Sciatic nerve (tissue), 2 donors: ENCODE measurements around the gene ASAP2. TPM values are rescaled to one million over a fixed set of nuclear protein-coding genes. Genes with fewer than 3 reads are reported as not detected.
"Not testable (repeated sequence)": the region's sequence is repeated elsewhere in the genome, so short reads cannot be mapped to it uniquely, and the experiment has no call there.

ENCODE experiments used
- ATAC-seq: fragments of 200-7000 bp; cut with Tn5 transposase; one replicate; pipeline ENCODE4 v1.9.1; 2020; ENCODE audit warnings: mild to moderate bottlenecking, moderate library complexity
- DNase-seq: peaks from one replicate; pipeline ENCODE4 v3.0.0-alpha.2; 2020; ENCODE audit warnings: low spot score
- intact Hi-C: fragments of 100-400 bp; cut with DNase I; formaldehyde crosslinking; loops from one replicate; pipeline ENCODE4 v1.14.2; 2022
- total RNA-seq: library from RNA; stranded (reverse); fragmentation: NEBNext Ultra II Directional; extraction: Animal tissue kit (Norgen Biotek cat#: 25700); gene quantifications from one replicate; pipeline ENCODE4 v1.2.1, GENCODE V29; 2021
- donor health status: DM: no; HTN: no; CAD: no.
- donor health status: DM: no; HTN: no; CAD: no.

ASAP2 gene
- total RNA-seq, 1 donor from 2014 or later: 47.1 TPM

DNA sequence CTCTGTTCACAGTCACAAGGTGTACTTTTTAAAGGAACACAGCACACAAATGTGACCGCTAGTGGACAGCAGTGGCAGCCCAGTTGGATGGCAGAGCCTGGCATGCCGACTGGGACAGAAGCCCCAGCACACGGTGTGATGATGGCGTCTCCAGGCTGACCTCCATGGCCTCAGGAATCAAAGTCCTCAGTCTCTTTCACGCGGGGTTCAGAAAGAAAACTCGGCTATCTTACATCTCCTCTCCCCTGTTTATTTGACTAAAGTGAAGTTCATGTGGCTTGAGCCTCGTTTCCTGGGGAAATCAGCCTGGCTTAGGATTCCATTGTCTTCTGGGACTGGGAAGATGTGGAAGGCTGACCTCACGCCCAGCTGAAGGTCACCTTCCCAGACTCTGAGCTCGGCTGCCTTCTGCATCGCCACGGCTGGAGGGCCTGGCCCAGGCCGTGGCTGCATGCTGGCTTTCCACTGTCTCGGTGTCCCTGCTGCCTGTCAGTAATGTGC, 56.1 kb downstream of the ASAP2 start:
- DNase-seq (no peak), ATAC-seq (peak; percentile 57)
- intact Hi-C loops: no loop called here

DNA sequence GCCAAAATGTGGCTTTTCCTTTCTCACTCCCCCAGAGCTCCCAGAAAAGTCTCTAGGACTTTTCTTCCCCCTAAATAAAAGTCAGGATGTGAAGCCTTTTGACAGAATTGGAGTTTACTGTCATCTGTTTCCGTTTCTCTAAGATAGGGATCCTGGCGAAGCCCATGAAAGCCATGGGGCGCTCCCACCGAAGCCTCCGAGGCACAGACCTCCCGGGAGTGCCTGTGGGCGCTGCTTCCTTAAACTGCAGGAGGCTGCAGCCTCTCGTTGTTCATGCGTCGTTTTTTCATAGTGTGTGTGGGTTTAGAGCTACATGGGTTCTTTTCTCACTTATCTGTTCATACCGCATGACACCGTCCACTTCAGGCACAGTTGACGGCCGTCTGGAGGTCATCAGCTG, 56.8 kb downstream of the ASAP2 start:
- no peak for DNase-seq
- no peak for ATAC-seq
- intact Hi-C loops: no loop called here

DNA sequence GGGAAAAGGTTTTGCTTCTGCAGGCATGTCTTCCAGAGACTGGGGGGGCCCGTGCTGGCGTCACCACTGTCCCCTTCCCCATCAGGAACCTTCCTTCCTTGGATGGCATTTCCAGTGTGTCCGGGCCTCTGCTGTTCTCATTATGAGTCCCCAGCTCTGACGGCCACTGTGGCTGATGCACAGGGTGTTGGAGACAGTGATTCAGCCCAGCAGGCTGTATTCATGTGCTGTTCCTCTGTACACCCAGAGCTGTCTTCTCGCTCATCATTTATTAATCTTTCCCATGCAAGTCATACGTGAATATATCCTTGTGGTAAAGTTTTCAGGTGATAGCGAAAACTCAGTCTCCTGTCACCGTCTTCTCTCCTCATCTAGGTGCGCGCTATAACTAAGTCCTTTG, 57.7 kb downstream of the ASAP2 start:
- intact Hi-C loops: no loop called here
- no peak for DNase-seq
- no peak for ATAC-seq

DNA sequence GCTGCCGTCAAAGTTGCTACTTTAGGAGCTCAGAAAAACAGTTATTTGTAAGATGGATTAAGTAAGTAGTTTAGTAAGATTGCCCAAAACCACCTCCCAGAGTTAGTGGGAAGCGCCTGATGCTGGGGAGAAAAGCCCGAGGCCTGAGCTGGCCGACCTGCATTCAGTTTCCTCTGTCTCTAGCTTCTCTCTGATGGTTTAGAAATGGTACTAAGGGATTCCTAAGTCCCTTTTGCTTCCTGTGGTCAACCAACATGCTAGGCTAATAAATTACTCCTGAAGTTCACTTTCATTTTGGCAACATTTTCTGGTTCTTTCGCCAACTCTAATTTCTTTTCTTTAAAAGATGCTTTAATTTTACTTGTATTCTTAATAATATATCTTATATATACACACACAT, 60.1 kb downstream of the ASAP2 start:
- DNase-seq (no peak), ATAC-seq (no peak)
- intact Hi-C loops: no loop called here

DNA sequence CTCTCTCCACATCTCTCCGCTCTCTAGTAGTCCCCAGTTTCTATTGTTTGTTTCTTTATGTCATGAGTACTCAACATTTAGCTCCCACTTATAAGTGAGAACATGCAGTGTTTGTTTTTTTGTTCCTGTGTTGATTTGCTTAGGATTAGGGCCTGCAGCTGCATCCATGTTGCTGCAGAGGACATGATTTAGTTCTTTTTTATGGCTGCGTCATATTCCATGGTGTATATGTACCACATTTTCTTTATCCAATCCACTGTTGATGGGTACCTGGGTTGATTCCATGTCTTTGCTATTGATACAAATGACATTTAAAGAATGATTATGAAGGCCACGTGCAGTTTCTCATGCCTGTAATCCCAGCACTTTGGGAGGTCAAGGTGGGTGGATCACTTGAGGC, 60.7 kb downstream of the ASAP2 start:
- ATAC-seq, DNase-seq, intact Hi-C loops: not testable (repeated sequence)

DNA sequence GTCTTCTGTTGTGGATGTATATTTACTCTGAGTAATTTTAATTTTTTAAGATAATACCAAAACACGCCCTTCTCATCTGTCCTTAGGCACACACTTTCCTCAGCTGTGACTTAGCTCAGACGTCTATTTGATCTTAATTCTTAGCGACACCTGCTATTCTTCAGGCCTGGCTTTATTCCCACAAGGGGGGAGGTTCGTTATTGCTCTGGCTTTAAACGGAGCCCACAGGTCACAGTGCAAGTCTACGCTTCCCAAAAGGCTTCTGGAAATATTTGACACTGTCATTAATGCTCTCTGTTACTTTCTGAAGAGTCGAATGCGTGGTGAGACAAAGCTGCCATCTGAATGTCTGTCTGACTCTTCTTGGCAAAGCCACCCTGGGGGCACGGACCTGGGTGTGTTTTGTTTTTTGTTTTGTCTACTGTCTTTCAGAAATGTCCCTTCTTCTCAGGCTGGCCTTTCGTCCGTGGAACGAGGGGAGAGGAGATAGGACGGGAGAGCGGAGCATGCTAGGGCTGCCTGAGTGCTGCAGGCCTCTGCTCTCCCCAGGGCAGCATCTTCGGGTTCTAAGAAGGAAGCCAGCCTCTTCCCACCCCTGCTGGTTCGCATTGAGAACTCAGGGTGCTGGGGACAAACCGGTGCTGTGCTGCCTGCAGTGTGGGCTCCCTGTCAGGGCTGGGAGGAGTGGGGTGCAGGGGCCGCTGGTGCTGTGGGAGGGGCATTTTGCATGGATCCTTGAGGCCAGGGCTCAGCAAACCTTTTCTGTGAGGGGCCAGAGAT, 61.9 kb downstream of the ASAP2 start:
- intact Hi-C loops: no loop called here
- DNase-seq (peak; percentile 39), ATAC-seq (peak; percentile 20)

DNA sequence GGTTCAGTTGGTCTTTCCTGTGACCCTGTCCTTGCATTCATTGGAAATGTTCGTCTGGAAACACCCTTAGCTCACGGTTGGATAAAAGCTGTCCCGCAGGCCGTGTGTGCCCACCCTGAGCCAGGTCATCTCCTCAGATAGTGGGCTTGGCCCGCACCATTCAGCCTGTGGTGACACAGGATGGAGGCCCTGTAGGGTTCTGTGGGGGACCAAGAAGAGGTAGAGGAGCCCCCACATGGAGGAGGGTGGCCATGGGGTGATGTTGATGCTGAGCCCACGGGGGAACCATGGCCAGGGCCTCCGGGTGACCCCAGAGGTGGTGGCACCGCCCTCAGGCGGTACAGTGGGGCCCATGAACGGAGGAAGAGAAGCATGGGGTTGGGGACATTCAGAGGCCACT, 62.7 kb downstream of the ASAP2 start:
- intact Hi-C loops: no loop called here
- DNase-seq: peak; percentile 26
- ATAC-seq: peak; percentile 34

DNA sequence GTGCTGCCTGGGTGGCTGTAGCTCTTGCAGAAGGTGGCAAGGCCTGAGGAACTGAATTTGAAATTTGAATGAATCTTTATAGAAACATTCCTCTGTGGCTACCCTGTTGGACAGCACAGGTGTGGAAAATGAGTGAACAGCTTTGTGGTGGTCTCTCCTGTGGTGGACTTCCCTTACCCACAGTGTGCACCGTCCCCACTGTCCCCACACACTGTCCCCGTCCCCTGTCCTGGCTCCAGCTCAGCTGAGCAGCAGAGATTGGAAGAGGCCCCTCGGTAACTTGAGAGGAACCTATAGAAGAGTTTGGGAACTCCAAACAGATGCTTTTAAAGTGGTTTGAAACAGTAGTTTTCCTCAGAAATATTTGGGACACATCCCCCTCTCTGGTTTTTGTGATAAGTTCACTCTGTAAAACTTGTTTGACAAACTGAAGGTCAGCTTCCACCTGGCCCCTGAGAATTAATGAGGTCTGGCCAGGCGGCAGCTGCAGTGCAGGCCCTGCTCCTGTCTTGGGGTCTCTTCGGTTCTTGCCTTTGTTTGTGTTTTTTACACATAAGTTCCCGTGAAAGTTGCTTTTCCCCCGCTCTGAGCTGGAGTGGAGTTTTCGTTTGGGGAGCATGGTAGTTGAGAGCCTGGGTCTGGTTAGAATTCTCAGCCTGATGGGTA, 63.2 kb downstream of the ASAP2 start:
- ATAC-seq (no peak), DNase-seq (peak; percentile 32)
- intact Hi-C loops: no loop called here

DNA sequence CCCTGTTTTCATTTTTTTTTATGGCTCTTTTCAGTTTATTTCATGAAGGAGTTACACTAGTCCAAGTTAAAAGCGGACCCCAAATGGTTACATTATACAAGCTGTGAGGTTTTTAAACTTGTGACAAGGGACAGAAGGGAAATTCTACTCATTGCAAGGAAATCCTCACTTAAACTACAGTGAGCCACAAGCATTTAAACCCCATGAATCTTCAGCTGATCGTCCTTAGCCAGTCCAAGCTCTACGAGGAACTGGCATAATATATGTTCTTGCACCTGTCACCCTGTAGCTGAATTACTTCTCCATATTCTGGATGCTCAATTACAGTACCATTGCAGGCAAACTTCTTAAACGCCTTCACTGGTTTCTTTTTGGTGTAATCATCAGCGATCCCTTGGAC, 64.5 kb downstream of the ASAP2 start:
- DNase-seq (peak; percentile 0), ATAC-seq (no peak)
- intact Hi-C loops: no loop called here

DNA sequence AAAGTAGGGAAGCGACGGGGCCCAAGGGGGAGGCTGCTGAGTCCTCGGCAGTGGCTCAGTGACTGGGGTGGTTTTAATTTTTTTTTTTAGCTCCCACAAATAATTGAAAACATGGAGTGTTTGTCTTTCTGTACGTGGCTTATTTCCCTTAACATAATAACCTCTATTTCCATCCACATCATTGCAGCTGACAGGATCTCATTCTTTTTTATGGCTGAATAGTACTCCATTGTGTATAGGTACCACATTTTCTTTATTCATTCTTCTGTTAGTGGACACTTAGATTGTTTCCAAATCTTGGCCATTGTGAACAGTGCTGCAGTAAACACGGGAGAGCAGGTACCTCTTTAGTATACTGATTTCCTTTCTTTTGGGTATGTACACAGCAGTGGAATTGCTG, 65.1 kb downstream of the ASAP2 start:
- DNase-seq (peak; percentile 7), ATAC-seq (no peak)
- intact Hi-C loops: no loop called here

DNA sequence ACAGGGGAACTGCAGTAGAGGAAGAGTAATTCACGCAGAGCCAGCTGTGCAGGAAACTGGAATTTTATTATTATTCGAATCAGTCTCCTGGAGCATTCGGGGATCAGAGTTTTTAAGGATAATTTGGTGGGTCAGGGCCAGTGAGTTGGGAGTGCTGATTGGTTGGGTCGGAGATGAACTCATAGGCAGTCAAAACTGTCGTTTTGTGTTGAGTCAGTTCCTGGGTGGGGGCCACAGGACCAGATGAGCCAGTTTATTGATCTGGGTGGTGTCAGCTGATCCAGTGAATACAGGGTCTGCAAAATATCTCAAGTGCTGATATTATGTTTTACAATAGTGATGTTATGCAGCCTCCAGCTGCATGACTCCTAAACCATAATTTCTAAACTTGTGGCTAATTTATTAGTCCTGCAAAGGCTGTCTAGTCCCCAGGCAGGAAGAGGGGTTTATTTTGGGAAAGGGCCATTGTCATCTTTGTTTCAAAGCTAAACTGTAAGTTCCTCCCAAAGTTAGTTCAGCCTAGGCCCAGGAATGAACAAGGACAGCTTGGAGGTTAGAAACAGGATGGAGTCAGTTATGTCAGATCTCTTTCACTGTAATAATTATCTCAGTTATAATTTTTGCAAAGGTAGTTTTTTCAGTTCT, 67.0 kb downstream of the ASAP2 start:
- peak; percentile 21 for DNase-seq
- peak; percentile 33 for ATAC-seq
- intact Hi-C loops: no loop called here

DNA sequence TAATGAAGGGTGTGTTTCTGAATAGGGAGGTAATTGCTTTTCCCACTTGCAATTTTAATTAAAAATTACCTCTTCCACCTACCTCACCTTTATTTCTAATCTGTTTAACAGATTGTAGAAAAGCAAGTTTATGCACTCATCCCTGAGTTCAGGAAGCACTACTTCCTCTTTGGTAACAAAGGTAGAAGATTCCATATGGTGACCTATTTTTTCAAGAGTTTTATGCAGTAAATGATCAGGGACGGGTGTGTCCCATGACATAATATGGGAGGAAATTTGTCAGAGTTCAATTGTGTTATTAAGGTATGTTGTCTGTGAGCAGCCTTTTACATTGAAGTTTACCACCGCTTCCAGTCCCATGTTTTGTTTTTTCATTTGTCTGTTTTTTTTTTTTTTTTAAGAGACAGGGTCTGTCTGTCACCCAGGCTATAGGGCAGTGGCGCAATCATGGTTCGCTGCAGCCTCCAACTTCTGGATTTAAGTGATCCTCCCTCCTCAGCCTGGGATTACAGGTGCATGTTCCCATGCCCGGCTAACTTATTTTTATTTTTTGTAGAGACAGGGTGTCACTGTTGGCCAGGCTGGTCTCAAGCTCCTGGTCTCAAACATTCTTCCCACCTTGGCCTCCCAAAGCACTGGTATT, 68.2 kb downstream of the ASAP2 start:
- intact Hi-C loops: no loop called here
- DNase-seq (no peak), ATAC-seq (no peak)

DNA sequence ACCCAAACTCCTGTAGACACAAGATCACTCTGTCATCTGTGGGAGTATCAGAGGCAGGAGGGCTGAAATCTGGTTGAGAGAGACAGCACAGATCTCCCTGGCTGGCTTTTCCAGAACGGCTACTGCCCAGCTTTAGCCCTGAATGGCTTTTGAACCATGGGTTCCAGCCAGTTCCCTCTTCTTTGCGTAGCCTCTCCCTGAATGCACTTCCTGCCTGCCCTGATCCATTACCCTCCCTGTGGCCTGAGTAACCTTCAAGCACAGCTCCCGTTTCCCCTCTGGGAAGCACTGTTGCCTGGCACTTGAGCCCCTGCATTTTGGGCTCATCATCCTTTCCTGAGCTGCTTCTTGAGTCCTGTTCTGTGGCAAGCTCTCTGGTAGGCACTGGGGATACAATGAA, 68.8 kb downstream of the ASAP2 start:
- intact Hi-C loops: no loop called here
- no peak for DNase-seq
- peak; percentile 19 for ATAC-seq

DNA sequence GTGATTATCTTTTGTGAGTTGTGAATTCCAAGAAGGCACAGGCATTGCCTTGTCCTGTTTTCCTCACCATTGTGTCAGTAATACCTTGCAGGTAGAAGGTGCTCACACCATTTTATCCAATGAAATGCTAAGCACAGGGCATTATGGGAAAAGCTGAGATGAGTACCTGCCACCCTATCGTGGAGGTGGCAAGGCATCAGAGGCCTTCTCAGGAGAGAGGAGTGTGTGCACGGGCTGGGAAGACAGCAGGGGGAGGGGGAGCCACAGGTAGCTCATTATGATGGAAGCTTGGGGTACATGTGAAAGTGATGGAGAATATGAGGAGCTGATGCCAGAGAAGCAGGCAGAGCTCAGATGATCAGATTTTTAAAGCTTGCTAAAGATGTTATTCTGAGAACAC, 69.5 kb downstream of the ASAP2 start:
- ATAC-seq: no peak
- intact Hi-C loops: no loop called here

DNA sequence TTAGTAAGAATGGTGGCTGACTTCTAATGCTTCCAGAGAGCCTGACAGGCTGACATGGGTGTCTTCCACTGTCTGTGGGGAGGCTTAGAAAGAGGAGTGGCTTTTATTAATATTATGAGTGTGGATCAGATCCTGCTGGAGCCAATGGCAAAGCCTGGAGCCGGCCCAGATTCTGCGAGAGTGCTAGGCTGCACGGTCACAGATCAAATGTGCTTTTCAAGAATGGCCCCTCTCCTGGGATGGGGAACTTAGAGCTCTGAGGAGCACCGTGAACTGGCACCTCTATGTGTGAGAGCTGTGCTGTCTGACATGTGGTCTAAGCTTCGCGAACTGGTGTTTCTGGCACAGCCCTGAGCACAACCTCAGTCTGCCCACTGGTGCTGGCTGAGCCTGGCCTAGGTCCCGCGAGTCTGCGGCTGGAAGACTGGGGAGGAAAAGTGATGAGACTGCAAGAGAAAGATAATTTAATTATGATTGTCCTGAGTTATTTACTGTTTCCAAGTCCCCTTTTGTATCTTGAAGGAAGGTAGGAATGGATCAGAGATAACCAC, 70.4 kb downstream of the ASAP2 start:
- peak; percentile 54 for ATAC-seq
- intact Hi-C loops: no loop called here
- no peak for DNase-seq

More for the DNA sequence above, 69.5 kb downstream of the ASAP2 start:
- no peak for DNase-seq

DNA sequence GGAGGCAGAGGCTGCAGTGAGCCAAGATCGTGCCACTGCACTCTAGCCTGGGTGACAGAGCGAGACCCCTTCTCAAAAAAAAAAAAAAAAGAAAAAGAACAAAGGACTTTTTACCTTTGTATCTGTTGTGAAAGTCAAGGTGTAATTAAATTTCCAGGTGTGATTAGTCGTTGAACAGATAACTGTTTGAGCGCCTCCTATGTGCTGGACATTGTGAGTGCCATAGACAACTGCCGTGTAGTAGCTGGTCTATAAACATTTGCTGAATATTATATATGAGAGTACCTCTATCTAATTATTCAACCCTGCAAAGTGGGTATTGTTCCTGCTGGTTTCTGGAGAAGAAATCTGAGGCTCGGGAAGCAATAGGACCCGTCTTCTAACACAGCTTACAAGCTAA, 71.8 kb downstream of the ASAP2 start:
- ATAC-seq (no peak), DNase-seq (no peak)
- intact Hi-C loops: no loop called here

DNA sequence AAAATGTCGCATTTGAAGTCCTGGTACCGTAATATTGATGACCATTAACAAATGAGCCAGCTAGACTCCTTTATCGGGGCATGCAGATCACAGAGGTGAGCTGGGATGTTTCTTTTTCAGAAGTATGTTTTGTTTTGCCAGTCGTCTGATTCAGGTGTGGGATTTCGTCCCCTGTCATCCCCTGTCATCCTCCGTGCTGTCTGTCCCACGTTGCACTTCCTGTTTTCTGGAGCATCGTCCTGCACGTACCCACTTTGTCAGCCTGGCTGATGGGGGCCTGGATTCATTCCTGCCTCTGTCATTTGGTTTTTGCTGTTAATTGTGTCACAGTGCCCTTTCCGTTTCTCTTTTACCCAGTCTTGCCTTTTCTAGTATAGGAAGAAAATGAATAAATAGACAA, 72.8 kb downstream of the ASAP2 start:
- intact Hi-C loops: no loop called here
- DNase-seq: no peak
- no peak for ATAC-seq

DNA sequence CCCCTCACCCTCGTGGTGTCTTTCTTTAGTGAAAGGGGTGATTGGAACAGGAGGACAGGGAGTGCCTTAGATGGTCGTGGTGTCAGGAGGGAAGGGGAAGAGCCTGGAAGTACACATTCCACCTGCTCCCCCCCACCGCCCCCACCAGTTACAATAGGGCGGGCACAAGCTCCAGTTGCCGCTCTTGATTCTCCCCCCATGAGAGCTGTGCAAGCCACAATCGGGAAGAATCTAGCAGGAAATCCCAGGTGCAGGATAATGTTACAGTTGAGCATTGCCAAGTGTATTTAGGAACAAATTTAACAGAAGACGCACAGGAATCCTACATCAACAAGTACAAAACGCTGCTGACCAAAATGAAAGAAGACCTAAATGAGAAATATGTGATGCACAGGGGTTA, 73.6 kb downstream of the ASAP2 start:
- intact Hi-C loops: no loop called here
- ATAC-seq (no peak), DNase-seq (peak; percentile 10)

DNA sequence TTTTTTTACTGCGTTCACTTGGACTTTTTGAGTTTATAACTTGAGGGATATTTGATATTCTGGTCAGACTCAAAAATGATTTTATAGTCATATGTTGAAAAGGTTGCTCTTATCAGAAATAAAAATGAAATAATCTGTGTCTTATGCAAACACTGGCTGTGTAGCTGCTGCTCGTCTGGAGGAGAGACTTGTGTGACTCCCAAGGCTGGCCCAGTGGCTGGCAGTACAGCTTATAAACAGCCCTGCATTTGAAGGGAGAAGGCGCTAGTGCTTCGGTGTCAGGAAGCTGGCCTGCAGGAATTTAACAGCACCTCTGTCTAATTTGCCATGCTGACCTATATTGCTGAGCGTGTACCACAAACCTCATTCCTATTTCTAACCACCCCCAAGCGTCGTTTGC, 74.5 kb downstream of the ASAP2 start:
- DNase-seq: no peak
- intact Hi-C loops: no loop called here
- ATAC-seq: no peak
